ENCODE results near the gene DDX23. TPM values are rescaled to one million over a fixed set of nuclear protein-coding genes. Genes with fewer than 3 reads are reported as not detected.
A peak's percentile ranks its signal among the peaks of the same experiment; 100 is the strongest.

Gene DDX23

GRCh38 chr12:48779869-48780268 is 72.1 kb downstream of the DDX23 start:
- Histone ChIP-seq H3K4me2 (ENCODE audit: low read length, poor library complexity, severe bottlenecking) (peak overlapping the region; percentile 35), H3K9me3 (ENCODE audit: control insufficient read depth, low read length) (no peaks in the 10 kb centered on the region), H2AK5ac (ENCODE audit: low read length, severe bottlenecking) (peak overlapping the region; percentile 70), H4K8ac (ENCODE audit: low read length) (no peak overlapping the region), H3K4me1 (ENCODE audit: control insufficient read depth, insufficient read depth, low read depth, low read length) (peaks cover 39% of the 10 kb centered on the region), H2BK120ac (ENCODE audit: low read depth, low read length) (no peak overlapping the region), H3K27me3 (ENCODE audit: control insufficient read depth in 1 of 2, insufficient read depth in 1 of 2, low read length in 2 of 2) (no peaks in the 10 kb centered on the region), H3K23ac (ENCODE audit: low read length in 2 of 2) (no peak overlapping the region), H2AFZ (ENCODE audit: low read depth, low read length) (no peak overlapping the region), H3K9ac (ENCODE audit: low read length) (peak overlapping the region; percentile 62), H3K79me1 (replicated peaks; ENCODE audit: low read length, poor library complexity, severe bottlenecking) (peaks cover 56% of the 10 kb centered on the region), H2BK15ac (ENCODE audit: low read depth, poor library complexity, severe bottlenecking) (peak overlapping the region; percentile 67), H3K36me3 (ENCODE audit: control insufficient read depth in 1 of 2, insufficient read depth in 2 of 2, low read depth in 1 of 2, low read length in 2 of 2) (peaks cover 44 to 63% of the 10 kb centered on the region in 2 experiments), H3K18ac (ENCODE audit: low read depth in 1 of 2, low read length in 2 of 2) (peak overlapping the region; percentile 26 to 75), H3K14ac (ENCODE audit: low read length in 2 of 2) (no peak overlapping the region), H3K4me3 (ENCODE audit: insufficient read depth in 1 of 2, low read depth in 1 of 2, low read length in 2 of 2) (peak overlapping the region in 1 of 2 experiments; percentile 4), H4K91ac (ENCODE audit: low read length) (peak overlapping the region; percentile 95), H3K27ac (ENCODE audit: low read length, poor library complexity, severe bottlenecking) (peak overlapping the region; percentile 43), H3K4ac (ENCODE audit: low read depth in 1 of 2, low read length in 2 of 2) (no peak overlapping the region), H2BK5ac (ENCODE audit: low read depth, low read length, poor library complexity, severe bottlenecking) (no peak overlapping the region), H2BK12ac (ENCODE audit: low read length in 2 of 2) (no peak overlapping the region)
- peak; percentile 89 for DNase-seq
- WGBS = 38% methylated on average over 1 of the region's 3 CpGs

Small RNA genes within 50 kb of the gene (small RNA-seq; reads per million reads assigned to genes)
- gene RF00019 (ENCODE audit: low read depth) (not detected), gene RNU6-600P (ENCODE audit: low read depth) (not detected)
